PFSK-1 (cell line): ENCODE measurements around the gene LHFPL3.

ENCODE experiments used
- POLR2AphosphoS5 ChIP-seq: IDR thresholded peaks from 2 replicates; pipeline ENCODE4 v1.6.1; 2012; ENCODE audit warnings: low read depth, mild to moderate bottlenecking, control low read depth, low read length, moderate library complexity
- SIN3A ChIP-seq: IDR thresholded peaks from 2 replicates; pipeline ENCODE4 v1.6.1; 2012; ENCODE audit warnings: mild to moderate bottlenecking, low read length, moderate library complexity, borderline replicate concordance; ENCODE audit not compliant: insufficient read depth
- TAF1 ChIP-seq: IDR thresholded peaks from 2 replicates; pipeline ENCODE4 v1.6.1; 2012; ENCODE audit warnings: low read length, control low read depth, borderline replicate concordance; ENCODE audit not compliant: insufficient read depth
- TF ChIP-seq, protein P1 (sequence below), 2 experiments: IDR thresholded peaks; 2 replicates each; pipeline versions ENCODE4 v1.6.1 to v1.8.0; 2011 to 2012; ENCODE audit warnings: low read depth in 2 of 2, low read length in 2 of 2, control low read depth in 1 of 2, inconsistent platforms in 1 of 2, mild to moderate bottlenecking in 1 of 2, moderate library complexity in 1 of 2; ENCODE audit not compliant: insufficient read depth in 1 of 2

DNA sequence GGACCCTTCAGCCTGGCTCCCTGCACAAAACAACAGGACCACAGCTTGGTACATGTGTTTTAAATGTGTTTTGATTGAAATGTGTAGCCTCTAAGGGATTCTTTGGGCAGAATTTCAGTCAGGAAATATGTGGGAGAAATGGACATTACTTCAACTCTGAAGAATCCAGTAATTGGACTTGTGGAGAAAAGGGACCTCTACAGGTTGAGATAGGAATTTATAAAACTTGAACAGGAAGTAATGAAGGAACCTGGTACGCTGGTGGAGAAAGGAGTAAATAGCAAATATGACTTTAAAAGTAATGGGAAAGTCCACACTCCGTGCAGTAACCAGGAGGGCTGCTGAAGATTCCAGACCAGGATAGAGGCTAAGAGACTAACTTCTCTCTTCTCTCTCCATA lies 220.5 kb downstream of the LHFPL3 start:
- TF ChIP-seq POLR2AphosphoS5 (no peak), TAF1 (no peak), SIN3A (no peak)
- TF ChIP-seq, protein P1, sequence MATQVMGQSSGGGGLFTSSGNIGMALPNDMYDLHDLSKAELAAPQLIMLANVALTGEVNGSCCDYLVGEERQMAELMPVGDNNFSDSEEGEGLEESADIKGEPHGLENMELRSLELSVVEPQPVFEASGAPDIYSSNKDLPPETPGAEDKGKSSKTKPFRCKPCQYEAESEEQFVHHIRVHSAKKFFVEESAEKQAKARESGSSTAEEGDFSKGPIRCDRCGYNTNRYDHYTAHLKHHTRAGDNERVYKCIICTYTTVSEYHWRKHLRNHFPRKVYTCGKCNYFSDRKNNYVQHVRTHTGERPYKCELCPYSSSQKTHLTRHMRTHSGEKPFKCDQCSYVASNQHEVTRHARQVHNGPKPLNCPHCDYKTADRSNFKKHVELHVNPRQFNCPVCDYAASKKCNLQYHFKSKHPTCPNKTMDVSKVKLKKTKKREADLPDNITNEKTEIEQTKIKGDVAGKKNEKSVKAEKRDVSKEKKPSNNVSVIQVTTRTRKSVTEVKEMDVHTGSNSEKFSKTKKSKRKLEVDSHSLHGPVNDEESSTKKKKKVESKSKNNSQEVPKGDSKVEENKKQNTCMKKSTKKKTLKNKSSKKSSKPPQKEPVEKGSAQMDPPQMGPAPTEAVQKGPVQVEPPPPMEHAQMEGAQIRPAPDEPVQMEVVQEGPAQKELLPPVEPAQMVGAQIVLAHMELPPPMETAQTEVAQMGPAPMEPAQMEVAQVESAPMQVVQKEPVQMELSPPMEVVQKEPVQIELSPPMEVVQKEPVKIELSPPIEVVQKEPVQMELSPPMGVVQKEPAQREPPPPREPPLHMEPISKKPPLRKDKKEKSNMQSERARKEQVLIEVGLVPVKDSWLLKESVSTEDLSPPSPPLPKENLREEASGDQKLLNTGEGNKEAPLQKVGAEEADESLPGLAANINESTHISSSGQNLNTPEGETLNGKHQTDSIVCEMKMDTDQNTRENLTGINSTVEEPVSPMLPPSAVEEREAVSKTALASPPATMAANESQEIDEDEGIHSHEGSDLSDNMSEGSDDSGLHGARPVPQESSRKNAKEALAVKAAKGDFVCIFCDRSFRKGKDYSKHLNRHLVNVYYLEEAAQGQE (IDR thresholded peaks at IDR 0.05; ENCODE audit: insufficient read depth in 1 of 2, low read depth in 2 of 2, low read length in 2 of 2) = no peak
